Peyer's patch (tissue), 4 donors: ENCODE measurements around the gene KCNC3.

ENCODE experiments used
- POLR2A ChIP-seq, 2 donors: fragments of 450-650 bp; IDR thresholded peaks; one replicate each; pipeline ENCODE4 v1.5.1; 2017; ENCODE audit warnings: antibody characterized with exemption in 2 of 2, mild to moderate bottlenecking in 2 of 2, moderate library complexity in 2 of 2
- TF ChIP-seq, protein P1 (sequence below), 6 experiments: fragments of 450-650 bp in 4 of 6; fragments of 200-600 bp in 2 of 6; sonication (generic) in 1 of 6; IDR thresholded peaks; one replicate each; pipeline ENCODE4 v1.5.1; 2017 to 2019; ENCODE audit warnings: antibody characterized with exemption in 6 of 6, mild to moderate bottlenecking in 3 of 6, moderate library complexity in 1 of 6

GRCh38 chr19:50280983-50281382 is 48.2 kb downstream of the KCNC3 start:
- no peak for TF ChIP-seq POLR2A (IDR thresholded peaks at IDR 0.05)
- TF ChIP-seq, protein P1, sequence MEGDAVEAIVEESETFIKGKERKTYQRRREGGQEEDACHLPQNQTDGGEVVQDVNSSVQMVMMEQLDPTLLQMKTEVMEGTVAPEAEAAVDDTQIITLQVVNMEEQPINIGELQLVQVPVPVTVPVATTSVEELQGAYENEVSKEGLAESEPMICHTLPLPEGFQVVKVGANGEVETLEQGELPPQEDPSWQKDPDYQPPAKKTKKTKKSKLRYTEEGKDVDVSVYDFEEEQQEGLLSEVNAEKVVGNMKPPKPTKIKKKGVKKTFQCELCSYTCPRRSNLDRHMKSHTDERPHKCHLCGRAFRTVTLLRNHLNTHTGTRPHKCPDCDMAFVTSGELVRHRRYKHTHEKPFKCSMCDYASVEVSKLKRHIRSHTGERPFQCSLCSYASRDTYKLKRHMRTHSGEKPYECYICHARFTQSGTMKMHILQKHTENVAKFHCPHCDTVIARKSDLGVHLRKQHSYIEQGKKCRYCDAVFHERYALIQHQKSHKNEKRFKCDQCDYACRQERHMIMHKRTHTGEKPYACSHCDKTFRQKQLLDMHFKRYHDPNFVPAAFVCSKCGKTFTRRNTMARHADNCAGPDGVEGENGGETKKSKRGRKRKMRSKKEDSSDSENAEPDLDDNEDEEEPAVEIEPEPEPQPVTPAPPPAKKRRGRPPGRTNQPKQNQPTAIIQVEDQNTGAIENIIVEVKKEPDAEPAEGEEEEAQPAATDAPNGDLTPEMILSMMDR (IDR thresholded peaks at IDR 0.05) = no peak
